GM19468 (cell line): ENCODE data around the gene PRELID1.
A peak's percentile ranks its signal among the peaks of the same experiment; 100 is the strongest.

ENCODE experiments used
- ATAC-seq: cut with Tn5 transposase; IDR thresholded peaks from one replicate; pipeline ENCODE4 v1.9.1; 2021; ENCODE audit warnings: mild to moderate bottlenecking, moderate library complexity, moderate number of reproducible peaks; ENCODE audit not compliant: unreplicated experiment; ENCODE audit errors: extremely low read depth

Gene PRELID1

DNA sequence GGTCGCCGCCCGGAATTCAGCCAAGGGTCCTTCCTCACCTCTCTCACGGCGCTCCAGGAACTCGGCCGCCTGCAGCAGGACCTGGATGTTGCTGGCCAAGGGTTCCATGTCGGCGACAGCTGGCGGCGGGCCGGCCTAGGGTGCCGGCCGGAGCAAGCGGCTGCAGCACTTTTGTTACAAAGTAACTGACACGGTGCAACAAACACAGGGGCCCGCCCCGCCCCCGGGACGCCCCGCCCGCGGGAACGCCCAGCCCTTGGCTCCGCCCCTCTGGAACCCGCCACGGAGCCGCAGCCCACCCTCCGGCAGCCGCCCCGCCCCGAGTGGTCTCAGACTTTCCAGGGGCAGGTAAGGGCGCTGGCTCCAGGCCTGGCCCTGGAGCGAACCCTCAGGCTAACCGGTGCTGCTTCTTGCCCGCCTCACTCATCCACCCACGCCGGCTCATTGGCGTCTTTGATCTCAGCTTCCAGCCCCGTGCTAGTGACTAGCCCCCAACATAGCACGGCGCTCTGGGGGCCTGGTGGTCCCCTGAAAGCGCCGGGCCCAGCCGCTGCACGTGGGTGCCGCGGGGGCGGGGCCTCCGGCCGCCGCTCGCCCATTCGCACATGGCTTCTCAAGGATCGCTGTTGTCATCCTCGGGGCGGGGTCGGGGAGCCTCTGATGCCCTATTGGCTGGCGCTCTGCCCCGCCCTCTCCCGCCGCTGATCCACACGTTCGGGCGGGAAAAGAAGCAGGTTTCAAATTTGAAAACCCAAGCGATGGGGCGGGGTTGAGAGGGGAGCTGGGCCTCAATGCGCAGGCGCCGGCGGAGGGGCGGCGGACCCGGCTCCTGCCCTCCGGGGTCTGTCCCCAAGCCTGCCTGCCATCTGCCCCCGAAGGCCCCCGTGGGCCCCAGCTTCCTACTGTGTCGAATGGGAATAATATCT is 8.4 kb downstream of the PRELID1 start, which contains the start of gene MXD3:
MXD3 (minus strand) TSS at position 176 of the 926 bp plus-strand sequence; CDS start at position 108, 68 bp downstream.
- peak; percentile 56 for ATAC-seq

DNA sequence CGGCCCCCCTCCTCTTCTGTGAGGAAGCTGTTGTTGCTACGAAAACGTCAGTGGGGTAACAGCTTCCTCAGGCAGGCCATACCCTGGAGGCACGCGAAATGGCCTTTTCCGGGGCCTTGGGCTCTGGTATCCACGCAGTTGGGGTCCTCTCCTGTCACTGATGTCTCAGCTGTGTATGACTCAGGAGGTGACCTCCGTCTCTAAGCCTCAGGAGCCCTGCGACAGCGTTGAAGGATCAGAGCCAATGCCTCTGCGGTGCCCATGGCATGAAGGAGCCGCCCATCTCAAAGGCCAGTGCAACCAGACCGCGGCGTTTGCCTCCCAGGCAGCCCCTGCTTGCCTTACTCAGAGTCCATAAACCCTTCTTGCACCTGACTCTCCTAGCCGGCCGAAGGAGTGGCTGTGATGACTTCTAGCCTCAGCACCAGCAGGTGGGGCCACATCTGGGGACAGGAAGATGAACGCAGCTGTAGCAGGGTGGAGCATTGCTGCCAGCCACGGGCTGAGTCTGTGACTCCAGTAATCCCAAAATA is 9.1 kb downstream of the PRELID1 start:
- no peak for ATAC-seq

DNA sequence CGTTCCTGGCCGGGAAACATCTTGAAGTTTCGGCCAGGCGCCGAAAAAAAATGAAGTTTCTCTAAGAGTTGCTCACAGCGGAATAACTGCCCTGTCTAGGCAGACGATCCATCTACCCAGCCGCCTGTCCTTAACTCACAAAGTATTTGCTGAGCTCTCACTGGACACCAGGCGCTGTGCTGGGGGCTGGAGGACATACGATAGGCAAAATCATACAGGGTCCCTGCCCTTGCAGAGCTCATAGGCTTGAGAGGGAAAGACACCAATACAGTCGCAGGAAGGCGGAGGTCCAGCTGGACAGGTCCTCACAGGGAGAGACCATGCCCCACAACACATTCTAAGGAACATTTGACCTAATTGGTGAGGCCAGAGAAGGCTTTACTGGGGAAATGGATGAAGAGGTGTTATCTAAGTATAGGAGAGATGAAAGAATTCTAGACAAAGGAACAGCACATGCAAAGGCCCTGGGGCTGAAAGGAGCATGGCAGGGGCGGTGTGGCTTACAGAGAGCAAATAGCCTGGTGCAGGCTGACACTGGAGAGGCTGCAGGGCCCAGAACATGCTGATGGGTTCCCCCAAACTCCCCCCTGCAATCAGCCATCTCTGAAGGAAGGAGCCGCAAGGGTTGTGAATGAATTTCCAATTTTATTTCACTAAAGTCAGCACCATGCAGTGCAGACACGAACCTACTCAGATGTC is 10.1 kb downstream of the PRELID1 start:
- ATAC-seq: no peak

DNA sequence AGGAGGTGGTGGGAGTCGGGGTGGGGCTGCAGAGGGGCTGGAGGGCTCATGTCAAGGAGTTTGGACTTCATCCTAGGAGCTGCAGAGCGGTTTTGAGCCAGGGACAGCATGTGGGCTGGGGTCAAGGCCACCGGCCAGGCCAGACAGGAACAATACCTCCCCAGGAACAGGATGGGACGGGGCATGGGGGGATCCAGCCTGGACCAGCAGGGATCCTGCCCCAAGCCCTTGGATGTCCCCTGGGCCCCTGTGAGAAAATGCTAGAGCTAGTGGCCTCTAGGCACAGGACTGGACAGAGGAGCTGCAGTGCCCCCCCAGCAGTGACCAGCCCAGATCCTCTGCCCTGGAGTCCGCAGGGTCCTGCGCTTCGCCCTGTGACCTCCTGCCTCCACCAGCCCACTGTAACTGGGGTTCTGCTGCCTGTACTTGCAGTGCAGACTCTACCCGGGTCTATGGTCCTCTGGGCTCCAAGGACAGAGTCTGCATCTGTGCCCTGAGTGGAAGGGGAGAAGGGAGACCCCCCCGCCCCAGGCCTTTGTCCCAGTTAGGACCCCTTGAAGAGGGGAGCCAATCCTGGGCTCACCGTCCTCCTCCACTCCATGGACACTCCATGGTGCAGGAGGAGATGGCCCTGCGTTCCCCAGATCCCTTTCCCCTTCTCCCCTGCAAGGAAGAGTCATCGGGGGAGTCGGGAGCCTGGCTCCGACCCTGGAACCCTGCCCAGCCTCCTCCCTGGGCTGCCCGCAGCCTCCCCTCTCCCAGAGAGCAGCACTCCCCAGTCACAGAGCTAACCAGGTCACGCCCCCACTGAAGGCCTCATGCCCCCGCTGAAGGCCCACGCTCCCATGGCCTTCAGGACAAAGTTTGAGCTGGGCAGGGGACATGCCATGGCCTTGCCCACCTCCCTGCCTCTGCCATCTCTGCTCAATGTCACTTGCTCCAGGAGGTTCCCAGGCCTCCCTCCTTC is 11.1 kb downstream of the PRELID1 start:
- no peak for ATAC-seq

DNA sequence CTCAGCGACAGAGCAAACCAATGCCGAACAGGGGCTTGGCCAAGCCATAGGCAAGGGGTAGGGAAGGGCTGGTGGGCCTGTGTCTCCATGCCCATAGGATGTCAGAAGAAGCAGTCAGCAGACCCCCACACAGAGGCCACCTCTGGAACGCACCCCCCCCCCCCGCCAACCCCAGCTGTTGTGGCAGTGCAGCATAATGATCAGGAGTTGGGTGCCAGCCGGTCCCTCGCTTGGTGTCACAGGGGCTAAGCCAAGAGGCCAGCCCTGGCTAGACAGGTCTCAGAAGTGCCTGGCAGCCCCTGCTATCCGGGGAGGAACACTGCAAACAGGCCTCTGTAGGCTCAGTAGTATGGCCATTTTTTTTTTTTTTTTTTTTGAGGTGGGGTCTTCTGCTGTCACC is 11.8 kb downstream of the PRELID1 start:
- ATAC-seq: no peak

DNA sequence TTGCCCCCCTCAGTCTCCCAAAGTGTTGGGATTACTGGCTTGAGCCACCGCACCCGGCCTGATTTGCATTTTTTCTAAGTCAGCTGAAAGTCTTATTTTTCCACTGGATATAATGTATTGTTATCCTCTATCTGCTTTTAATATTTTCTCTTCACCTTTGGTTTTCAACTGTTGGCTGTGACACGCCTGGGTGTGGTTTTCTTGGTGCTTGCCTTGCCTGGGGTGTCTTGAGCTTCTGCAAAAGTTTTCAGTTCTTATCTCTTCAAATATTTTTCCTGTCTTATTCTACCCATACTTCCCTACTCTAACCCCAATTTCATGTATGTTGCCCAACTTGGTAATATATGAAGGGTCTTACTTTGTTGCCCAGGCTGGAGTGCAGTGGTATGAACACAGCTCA is 12.4 kb downstream of the PRELID1 start:
- no peak for ATAC-seq

DNA sequence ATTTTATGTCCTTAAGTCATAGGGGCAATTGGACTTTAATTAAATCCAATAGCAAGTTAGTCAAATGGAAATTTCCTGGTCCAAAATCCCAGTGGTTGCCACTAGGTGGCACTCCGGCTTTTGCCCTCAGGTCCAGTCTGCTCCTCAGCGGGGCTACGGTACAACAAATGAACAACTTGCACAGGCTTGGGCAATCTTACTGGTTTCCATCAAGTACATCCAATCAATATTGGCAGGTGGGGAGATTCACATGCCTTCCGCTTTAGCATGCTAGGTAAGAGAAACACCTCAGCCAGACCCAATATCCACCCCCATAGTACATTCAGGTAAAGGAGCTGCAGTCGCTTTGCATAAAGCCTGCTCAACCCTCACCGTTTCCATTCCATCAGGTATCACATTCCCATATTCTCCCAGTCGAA is 14.4 kb downstream of the PRELID1 start:
- no peak for ATAC-seq

DNA sequence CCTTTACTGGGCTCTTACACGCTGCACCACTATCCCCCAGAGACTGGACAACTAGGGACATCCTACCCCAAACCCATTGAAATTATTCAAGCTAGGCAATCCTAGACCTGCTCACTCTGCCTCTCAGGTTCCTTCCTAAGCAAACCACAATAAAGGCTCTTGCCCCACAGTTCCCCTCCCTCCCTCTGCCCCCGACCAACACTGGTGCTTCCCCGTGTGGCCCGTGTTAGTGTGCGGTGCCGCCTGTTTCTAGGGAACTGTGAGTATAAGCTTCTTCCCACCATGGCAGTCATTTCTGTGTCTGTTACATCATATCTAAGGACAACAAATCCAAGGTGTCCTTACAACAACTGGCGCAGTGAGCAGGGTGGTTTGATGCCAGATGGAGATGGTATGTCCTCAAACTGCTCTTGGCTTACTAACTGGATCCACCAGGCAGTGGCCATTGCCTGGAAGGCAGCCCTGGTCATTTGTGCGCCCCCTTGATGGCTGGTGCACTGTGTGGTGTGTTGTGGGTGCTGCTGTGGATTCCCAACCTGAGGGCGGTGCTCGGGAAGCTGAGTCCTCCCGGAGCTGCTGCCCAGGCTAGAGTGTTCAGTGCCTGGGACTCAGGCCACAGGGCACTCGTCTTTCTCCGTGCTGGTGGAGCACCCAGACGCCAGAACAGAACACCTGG is 16.5 kb downstream of the PRELID1 start:
- ATAC-seq: no peak

DNA sequence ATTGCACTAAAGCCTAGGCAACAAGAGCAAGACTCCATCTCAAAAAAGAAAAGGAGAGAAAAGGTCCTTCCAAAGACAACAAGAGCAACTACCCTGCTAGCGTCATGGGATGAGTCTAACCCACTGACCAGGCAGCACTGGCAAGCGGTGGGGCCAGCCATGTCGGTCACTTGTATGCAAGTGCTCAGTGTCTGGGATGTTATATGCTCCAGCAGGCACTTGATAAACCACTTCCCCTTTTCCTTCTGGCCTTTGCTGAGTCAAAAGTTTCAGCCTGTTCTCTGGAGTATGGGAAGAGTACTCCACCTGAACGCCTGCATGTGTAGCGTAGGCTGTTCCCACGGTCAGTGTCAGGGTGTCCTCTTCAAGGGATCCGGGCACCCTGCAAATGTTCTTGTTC is 17.3 kb downstream of the PRELID1 start:
- ATAC-seq: no peak

DNA sequence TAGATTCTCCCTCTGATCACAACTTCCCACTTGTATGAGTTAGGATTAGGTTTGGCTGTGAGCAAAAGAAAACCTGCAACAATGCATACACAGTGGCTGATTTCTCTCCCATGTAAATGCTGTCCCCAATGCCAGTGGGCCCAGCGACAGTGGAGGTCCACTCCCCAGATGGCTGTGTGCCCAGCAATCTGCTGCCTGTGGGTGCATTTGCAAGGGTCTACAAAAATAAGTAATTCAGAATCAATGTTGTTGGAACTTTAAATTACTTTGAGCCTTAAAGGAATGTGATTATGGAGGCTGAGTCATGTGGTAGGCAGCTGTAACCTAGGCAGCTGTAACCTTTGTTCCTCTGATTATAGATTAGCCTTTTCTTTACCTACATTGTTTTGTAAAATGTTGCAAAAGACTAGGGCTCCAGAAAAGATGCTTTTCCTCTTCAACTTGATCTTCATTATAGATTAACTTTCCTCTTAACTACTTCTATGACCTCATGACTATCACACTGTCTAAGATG is 22.3 kb downstream of the PRELID1 start:
- ATAC-seq: no peak

DNA sequence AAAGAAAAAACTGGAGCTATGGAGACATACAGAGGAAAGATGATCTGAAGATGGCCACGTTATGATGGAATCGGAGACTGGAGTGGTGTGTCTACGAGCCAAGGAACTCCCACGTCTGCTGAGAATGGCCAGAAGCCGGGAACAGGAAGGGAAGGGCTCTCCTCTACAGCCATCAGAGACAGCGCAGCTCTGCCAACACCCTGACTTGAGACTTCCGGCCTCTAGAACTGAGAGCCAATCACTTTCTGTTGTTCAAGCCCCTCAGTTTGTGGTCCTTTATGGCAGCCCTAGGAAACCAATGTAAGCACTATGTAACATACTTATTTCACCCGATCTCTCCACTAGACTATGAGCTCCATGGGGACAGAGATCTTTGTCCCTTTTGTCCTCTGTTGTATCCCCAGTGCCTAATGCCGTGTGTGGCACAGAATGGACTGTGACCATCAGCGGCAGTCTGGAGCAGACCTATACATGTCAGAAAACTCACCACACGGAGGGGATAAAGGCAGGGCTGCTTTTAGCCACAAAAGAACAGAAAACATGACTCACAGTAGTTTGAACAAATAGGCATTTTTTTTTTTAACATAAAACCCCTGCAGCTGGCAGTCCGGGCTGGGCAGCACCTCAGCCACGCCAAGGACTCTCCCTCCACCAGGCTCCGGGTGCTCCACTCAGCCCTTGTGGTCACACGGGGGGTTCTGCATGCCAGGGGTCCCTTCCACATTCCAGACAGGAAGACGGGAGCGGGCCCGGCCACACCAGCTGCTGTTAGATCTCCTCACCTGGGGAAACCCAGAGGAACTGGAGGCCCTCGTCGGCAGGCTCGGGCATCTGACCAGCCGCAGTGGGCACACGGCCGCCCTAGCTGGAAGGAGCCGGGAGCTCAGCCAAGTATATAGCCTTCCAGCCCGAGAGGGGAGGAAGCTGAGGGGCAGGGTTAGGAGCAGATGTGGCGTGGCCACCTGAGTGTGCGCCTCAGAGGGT is 24.2 kb downstream of the PRELID1 start:
- ATAC-seq: no peak

DNA sequence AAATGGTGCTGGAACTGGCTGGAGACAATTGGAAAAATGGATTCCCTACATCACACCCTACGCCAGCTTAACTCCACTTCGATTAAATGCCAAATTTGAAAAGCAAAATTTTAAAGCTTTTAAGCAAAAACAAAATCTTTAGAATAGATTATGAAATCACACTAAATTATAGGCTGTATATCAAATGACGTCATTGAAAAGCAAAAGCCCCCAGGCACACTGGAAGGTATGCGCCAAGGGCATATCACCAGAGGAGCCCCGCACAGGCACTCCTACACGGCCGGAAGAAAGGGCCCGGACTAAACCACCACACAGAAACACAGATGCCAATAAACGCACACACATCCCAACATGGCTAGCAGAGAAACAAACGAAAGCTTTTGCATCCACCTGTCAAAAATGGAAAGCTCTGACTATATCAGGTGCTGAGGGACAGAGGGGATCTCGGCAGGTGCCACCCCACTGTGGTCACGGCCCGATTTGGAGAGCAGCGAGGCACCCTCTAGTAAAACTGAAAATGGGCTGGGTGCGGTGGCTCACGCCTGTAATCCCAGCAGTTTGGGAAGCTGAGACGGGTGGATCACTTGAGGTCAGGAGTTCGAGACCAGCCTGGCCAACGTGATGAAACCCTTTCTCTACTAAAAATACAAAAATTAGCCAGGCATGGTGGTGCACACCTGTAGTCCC is 25.1 kb downstream of the PRELID1 start:
- no peak for ATAC-seq

DNA sequence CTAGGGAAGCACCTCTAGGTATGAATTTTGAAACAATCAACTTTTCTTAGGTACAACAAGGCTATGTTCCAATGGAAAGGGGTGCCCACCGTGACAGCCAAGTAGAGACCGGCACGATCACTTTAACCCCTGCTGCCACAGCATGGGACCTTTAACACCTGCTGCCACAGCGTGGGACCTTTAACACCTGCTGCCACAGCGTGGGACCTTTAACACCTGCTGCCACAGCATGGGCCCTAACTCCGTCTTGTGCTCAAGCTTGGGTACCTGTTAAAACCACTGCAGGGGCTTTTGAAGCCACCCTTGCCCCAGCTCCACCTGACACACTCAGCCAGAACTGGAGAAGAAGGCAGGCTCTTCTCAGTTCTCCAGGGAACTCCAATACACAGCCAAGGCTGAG is 26.3 kb downstream of the PRELID1 start:
- ATAC-seq: no peak

DNA sequence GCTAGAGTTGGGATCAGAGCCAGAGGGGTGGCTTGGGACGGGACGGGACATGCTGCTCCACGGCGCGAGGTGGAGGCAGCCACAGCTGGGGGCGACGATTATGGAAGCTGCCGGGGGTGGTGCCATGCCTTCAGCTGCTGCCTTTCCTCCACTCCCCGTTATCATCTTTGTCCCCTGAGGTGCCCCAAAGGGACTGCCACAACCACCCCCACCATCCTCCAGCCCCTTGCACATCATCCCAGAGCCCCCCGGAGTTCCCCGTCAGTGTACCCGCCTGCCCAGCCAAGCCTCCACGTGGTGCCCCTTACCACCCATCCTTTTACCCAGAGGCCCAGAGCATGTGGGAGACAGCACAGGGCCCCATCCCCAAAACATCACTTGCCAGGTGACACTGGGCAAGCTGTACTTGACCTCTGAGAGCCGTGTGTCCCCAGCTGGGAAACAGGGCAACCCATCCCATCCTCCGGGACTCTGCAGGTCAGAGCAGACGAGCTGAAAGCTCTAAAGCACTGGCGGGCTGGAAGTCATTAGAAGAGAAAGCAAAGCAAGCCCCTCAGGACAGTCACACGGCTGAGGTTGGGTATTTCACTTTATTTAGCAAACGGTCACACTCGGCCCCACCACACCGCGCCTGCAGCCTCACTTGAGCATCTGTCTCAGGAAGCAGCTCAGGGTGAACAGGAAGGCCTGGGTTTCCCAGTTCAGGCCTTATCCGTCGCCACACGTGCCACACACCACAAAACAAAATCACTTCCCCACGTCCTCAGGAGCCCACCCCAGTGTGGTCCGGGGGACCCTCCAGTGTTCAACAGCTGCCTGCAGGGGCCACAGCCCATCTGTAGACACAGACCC is 27.6 kb downstream of the PRELID1 start:
- no peak for ATAC-seq

DNA sequence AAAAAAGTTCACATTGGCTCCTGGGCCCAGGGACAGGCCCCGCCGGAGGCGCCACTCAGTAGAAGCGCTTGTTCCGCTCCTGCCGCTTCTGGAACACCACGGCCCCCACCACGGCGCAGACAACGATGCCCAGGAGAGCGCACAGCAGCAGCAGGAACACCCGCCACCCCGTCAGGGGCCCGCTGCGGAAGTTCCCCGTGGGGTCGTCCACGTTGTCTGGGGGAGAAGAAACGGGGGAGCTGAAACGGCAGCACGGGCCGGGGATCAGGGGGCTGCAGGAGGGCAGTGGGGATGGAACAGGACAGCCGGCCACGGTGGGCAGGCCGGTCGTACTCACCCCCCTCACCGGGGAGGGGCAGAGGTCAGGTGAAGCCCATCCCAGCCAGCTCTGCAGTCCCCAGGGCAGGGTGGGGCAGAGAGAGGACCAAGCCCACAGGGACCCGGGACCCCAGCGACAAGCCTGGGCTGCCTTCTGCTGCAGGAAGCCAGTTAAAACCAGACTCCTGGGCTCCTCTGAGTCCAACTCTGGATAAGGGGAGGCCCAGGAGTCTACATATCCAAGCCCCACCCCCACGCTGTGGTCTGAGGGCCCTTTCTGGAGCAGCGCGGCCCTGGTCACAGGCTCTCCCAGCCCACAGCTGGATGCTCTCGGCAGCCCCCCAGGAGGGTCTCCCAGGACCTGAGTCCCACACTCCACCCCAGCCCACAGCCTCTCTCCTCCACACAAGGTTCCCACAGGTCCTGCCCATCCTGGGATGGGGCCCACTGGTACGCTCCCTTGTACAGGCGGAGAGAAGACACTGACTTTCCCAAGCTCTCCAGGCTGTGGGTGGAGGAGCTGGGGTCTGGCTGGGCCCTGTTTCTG is 28.7 kb downstream of the PRELID1 start:
- ATAC-seq: no peak

DNA sequence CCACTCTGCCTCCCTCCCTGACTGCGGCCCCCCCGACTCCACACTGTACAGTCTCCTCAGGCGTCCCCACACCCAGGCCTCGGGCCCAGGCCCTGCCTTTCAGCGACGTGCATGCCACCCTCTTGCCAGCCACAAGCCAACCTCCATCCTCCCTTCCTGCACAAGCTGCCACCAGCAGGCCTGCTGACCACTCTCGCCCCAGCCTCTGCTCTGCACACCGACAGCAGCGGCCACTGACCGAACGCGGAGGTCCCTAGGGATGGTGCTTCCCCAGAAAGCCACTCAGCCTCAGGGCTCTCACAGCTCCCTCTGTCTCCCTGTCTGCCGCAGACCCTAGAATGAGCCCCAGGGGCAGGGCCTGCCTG is 29.3 kb downstream of the PRELID1 start:
- no peak for ATAC-seq
